CD14-positive monocyte (primary cell): Measurements from ENCODE around the gene ALDOB. TPM values are rescaled to one million over a fixed set of nuclear protein-coding genes. Genes with fewer than 3 reads are reported as not detected.

Experiments
- DNase-seq, 3 donors: peaks; one replicate each; pipeline ENCODE4 v3.0.0-alpha.2; 2011 to 2022
- H2AFZ ChIP-seq: 2 replicates; pipeline ENCODE4 v1.6.0; 2012; ENCODE audit warnings: mild to moderate bottlenecking, low read depth, low read length, inconsistent platforms; ENCODE audit not compliant: insufficient read depth, poor library complexity, severe bottlenecking
- H3K27ac ChIP-seq, 2 donors: 1 replicate in 1 of 2; 2 replicates in 1 of 2; pipeline ENCODE4 v1.5.1; 2012 to 2013; ENCODE audit warnings: low read length in 2 of 2, control low read depth in 1 of 2, inconsistent platforms in 1 of 2, low read depth in 1 of 2, mild to moderate bottlenecking in 1 of 2
- H3K27me3 ChIP-seq, 2 donors: one replicate each; pipeline versions ENCODE4 v1.6.0 to v1.6.1; 2011 to 2013; ENCODE audit warnings: low read length in 2 of 2; ENCODE audit not compliant: control insufficient read depth in 2 of 2, insufficient read depth in 2 of 2
- H3K36me3 ChIP-seq, 2 donors: replicated peaks in 1 of 2; 1 replicate in 1 of 2; 2 replicates in 1 of 2; pipeline versions ENCODE4 v1.5.1 to v1.6.1; 2012 to 2013; ENCODE audit warnings: low read length in 2 of 2, control low read depth in 1 of 2, inconsistent platforms in 1 of 2, mild to moderate bottlenecking in 1 of 2; ENCODE audit not compliant: insufficient read depth in 2 of 2, control insufficient read depth in 1 of 2
- H3K4me1 ChIP-seq, 2 donors: 1 replicate in 1 of 2; 2 replicates in 1 of 2; pipeline versions ENCODE4 v1.5.1 to v1.6.1; 2012 to 2013; ENCODE audit warnings: low read length in 2 of 2, control low read depth in 1 of 2, inconsistent platforms in 1 of 2, mild to moderate bottlenecking in 1 of 2, moderate library complexity in 1 of 2; ENCODE audit not compliant: insufficient read depth in 2 of 2, control insufficient read depth in 1 of 2
- H3K4me2 ChIP-seq: replicated peaks from 2 replicates; pipeline ENCODE3; 2012; ENCODE audit warnings: low read length, moderate library complexity, mild to moderate bottlenecking; ENCODE audit not compliant: poor library complexity, severe bottlenecking; ENCODE audit errors: extremely low read depth
- H3K4me3 ChIP-seq, 3 experiments: fragments of 200-600 bp in 1 of 3; sonication (generic) in 1 of 3; replicated peaks in 1 of 3; 1 replicate in 2 of 3; 2 replicates in 1 of 3; pipeline ENCODE4 v1.5.1; 2011 to 2013; ENCODE audit warnings: low read length in 3 of 3, mild to moderate bottlenecking in 3 of 3, control low read depth in 2 of 3, low read depth in 2 of 3, inconsistent platforms in 1 of 3, moderate library complexity in 1 of 3
- H3K79me2 ChIP-seq: 2 replicates; pipeline ENCODE4 v1.6.0; 2012; ENCODE audit warnings: mild to moderate bottlenecking, control low read depth, inconsistent platforms, low read length, moderate library complexity; ENCODE audit not compliant: insufficient read depth
- H3K9ac ChIP-seq: 2 replicates; pipeline ENCODE4 v1.6.0; 2017; ENCODE audit warnings: low read length, mild to moderate bottlenecking; ENCODE audit not compliant: insufficient read depth, poor library complexity, severe bottlenecking
- H3K9me3 ChIP-seq, 2 donors: replicated peaks in 1 of 2; 1 replicate in 1 of 2; 2 replicates in 1 of 2; pipeline versions ENCODE4 v1.5.1 to v1.6.1; 2012 to 2013; ENCODE audit warnings: low read length in 2 of 2, control low read depth in 1 of 2; ENCODE audit not compliant: control insufficient read depth in 1 of 2, insufficient read depth in 1 of 2
- H4K20me1 ChIP-seq: 2 replicates; pipeline ENCODE4 v1.6.0; 2012; ENCODE audit warnings: mild to moderate bottlenecking, low read length, control low read depth, moderate library complexity; ENCODE audit not compliant: insufficient read depth
- H3K27ac Mint-ChIP-seq, 7 donors: one replicate each; pipeline ENCODE4 v1.8.0; 2020; ENCODE audit warnings: mild to moderate bottlenecking in 7 of 7, mixed read lengths in 7 of 7, moderate library complexity in 6 of 7, inconsistent platforms in 2 of 7
- H3K27me3 Mint-ChIP-seq, 3 donors: one replicate each; pipeline ENCODE4 v1.8.0; 2021 to 2022; ENCODE audit warnings: low read depth in 3 of 3, mild to moderate bottlenecking in 3 of 3, mixed read lengths in 3 of 3, moderate library complexity in 3 of 3, inconsistent platforms in 1 of 3
- H3K36me3 Mint-ChIP-seq, 2 donors: one replicate each; pipeline ENCODE4 v1.8.0; 2020; ENCODE audit warnings: mixed read lengths in 2 of 2, inconsistent platforms in 1 of 2, mild to moderate bottlenecking in 1 of 2
- H3K4me1 Mint-ChIP-seq: one replicate; pipeline ENCODE4 v1.8.0; 2020; ENCODE audit warnings: mild to moderate bottlenecking, mixed read lengths
- H3K4me3 Mint-ChIP-seq, 2 donors: one replicate each; pipeline ENCODE4 v1.8.0; 2020; ENCODE audit warnings: mild to moderate bottlenecking in 2 of 2, mixed read lengths in 2 of 2, moderate library complexity in 1 of 2
- H3K9me3 Mint-ChIP-seq, 7 donors: one replicate each; pipeline ENCODE4 v1.8.0; 2020 to 2022; ENCODE audit warnings: mixed read lengths in 7 of 7, mild to moderate bottlenecking in 6 of 7, moderate library complexity in 6 of 7, inconsistent platforms in 2 of 7
- WGBS: methylation state at CpG from one replicate; pipeline ENCODE4 v1.1.5; 2013; ENCODE audit warnings: missing lambda C conversion rate; ENCODE audit not compliant: insufficient coverage; 5-methylcytosine and 5-hydroxymethylcytosine counted together
- intact Hi-C, 2 donors: fragments of 100-400 bp; cut with micrococcal nuclease; formaldehyde crosslinking; loops; one replicate each; pipeline versions ENCODE4 v1.15.0 to v1.15.1; 2023
- polyA plus RNA-seq, 3 donors: library from polyadenylated mRNA; depleted of rRNA in 1 of 3; unstranded in 2 of 3; stranded (reverse) in 1 of 3; fragments of 300-500 nt in 2 of 3; fragments of >200 nt in 1 of 3; fragmentation: Illumina TruSeq in 2 of 3; gene quantifications; 1 replicate in 2 of 3; 2 replicates in 1 of 3; pipeline ENCODE4 v1.2.3, GENCODE V29; 2012 to 2021
- TF ChIP-seq, protein P1 (sequence below): fragments of 200-600 bp; IDR thresholded peaks from one replicate; pipeline ENCODE4 v1.8.0; 2022; ENCODE audit warnings: antibody characterized with exemption, mild to moderate bottlenecking

The ALDOB gene
- polyA plus RNA-seq, 3 donors: not detected

DNA sequence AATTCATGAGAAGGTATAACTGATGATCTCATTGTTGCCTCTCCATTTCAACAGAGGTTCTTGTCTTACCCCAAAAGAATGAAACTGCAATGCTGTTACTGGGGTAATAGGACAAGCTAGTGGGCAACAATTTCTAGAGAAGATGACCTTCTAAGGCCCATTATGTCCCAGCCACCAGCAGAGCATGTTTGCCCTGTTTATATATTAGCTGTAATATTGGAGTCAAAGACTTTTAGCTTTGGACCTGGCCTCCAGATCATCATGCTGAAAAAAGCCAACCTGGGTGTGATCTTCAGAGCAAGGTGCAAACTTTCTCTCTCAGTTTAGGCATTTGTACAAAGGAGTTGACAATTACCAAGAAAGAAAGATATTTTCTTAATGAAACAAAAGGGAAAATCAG lies 3.4 kb downstream of the ALDOB start:
- no peaks in the 10 kb centered on the region for H3K9me3 ChIP-seq
- no peak overlapping the region for H3K4me3 Mint-ChIP-seq
- H3K79me2 ChIP-seq: no peaks in the 10 kb centered on the region
- no peaks in the 10 kb centered on the region for H3K4me1 ChIP-seq
- H3K4me1 Mint-ChIP-seq: no peaks in the 10 kb centered on the region
- H3K9ac ChIP-seq: no peak overlapping the region
- TF ChIP-seq, protein P1, sequence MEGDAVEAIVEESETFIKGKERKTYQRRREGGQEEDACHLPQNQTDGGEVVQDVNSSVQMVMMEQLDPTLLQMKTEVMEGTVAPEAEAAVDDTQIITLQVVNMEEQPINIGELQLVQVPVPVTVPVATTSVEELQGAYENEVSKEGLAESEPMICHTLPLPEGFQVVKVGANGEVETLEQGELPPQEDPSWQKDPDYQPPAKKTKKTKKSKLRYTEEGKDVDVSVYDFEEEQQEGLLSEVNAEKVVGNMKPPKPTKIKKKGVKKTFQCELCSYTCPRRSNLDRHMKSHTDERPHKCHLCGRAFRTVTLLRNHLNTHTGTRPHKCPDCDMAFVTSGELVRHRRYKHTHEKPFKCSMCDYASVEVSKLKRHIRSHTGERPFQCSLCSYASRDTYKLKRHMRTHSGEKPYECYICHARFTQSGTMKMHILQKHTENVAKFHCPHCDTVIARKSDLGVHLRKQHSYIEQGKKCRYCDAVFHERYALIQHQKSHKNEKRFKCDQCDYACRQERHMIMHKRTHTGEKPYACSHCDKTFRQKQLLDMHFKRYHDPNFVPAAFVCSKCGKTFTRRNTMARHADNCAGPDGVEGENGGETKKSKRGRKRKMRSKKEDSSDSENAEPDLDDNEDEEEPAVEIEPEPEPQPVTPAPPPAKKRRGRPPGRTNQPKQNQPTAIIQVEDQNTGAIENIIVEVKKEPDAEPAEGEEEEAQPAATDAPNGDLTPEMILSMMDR: no peak
- peaks cover 0 to 7% (median 5%) of the 10 kb centered on the region in 3 donors for H3K27me3 Mint-ChIP-seq
- intact Hi-C loops: no loop called here
- H4K20me1 ChIP-seq: no peaks in the 10 kb centered on the region
- H3K27me3 ChIP-seq: no peaks in the 10 kb centered on the region
- no peaks in the 10 kb centered on the region for H3K36me3 ChIP-seq
- no peak for DNase-seq
- H3K36me3 Mint-ChIP-seq: no peaks in the 10 kb centered on the region
- no peak overlapping the region for H3K27ac ChIP-seq
- H3K27ac Mint-ChIP-seq: no peak overlapping the region
- H2AFZ ChIP-seq: no peak overlapping the region
- no peak overlapping the region for H3K4me3 ChIP-seq
- H3K9me3 Mint-ChIP-seq: peaks cover 0 to 12% (median 1%) of the 10 kb centered on the region in 7 donors
- H3K4me2 ChIP-seq: no peak overlapping the region

DNA sequence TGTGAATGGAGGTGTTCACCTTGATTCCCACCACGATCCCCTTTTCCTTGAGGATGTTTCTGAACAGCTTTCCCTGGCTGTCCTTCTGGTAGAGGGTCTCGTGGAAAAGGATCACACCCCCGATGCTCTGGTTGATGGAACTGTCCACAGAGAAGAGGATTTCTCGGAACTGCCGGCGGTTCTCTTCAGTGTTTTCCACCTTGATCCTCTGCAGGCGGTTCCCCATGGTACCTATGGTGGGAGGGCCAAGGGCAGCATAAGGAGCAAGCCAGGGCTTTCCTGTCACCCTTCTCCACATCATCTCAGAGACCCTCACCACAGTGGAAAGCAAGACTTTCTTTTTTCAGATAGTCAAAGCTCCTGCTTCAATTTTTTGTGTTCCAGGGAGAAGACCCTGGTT lies 5.8 kb downstream of the ALDOB start:
- TF ChIP-seq, protein P1: no peak
- no peak overlapping the region for H3K4me2 ChIP-seq
- no peaks in the 10 kb centered on the region for H3K9me3 ChIP-seq
- Mint-ChIP-seq H3K4me1 (no peaks in the 10 kb centered on the region), H3K4me3 (no peak overlapping the region), H3K36me3 (no peaks in the 10 kb centered on the region), H3K27me3 (peaks cover 0 to 5% (median 5%) of the 10 kb centered on the region in 3 donors), H3K9me3 (peaks cover 0 to 17% (median 1%) of the 10 kb centered on the region in 7 donors), H3K27ac (no peak overlapping the region)
- H3K27me3 ChIP-seq: peaks cover 0 to 2% of the 10 kb centered on the region in 2 donors
- WGBS: 100% methylated on average over 2 of the region's 7 CpGs
- H3K27ac ChIP-seq: no peak overlapping the region
- H3K79me2 ChIP-seq: no peaks in the 10 kb centered on the region
- H3K9ac ChIP-seq: no peak overlapping the region
- H3K4me3 ChIP-seq: no peak overlapping the region
- no peak overlapping the region for H2AFZ ChIP-seq
- H4K20me1 ChIP-seq: no peaks in the 10 kb centered on the region
- no peaks in the 10 kb centered on the region for H3K36me3 ChIP-seq
- DNase-seq: no peak
- intact Hi-C loops: no loop called here
- no peaks in the 10 kb centered on the region for H3K4me1 ChIP-seq
